Kidney tubule cell (primary cell): ENCODE data around the gene RPS6KB2.
A peak's percentile ranks its signal among the peaks of the same experiment; 100 is the strongest.
"Not testable (repeated sequence)": the region's sequence is repeated elsewhere in the genome, so short reads cannot be mapped to it uniquely, and the experiment has no call there.

Experiments
- DNase-seq: peaks from one replicate; pipeline ENCODE4 v3.0.0-alpha.2; 2018; ENCODE audit warnings: low spot score

RPS6KB2 gene

DNA sequence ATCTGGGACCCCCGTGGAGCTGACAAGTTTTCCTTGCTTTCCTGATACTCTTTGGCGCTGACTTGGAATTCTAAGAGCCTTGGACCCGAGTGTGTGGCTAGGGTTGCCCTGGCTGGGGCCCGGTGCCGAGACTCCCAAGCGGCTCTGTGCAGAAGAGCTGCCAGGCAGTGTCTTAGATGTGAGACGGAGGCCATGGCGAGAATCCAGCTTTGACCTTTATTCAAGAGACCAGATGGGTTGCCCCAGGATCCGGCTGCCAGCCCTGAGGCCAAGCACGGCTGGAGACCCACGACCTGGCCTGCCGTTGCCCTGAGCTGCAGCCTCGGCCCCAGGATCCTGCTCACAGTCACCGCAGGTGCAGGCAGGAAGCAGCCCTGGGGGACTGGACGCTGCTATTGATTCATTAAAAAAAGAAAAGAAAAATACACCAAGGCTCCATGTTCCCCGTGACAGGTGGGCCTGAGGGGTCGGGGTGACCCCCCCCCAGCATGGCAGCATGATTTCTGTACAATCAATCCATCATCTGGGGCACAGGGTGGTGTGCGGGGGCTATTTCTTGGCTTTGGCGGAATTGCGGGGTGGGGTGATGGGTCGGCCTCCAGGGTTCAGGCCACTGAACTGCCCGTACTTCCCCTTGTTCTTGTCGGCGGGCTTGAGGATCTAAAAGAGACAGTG, 30.2 kb upstream of the RPS6KB2 start:
- no peak for DNase-seq

DNA sequence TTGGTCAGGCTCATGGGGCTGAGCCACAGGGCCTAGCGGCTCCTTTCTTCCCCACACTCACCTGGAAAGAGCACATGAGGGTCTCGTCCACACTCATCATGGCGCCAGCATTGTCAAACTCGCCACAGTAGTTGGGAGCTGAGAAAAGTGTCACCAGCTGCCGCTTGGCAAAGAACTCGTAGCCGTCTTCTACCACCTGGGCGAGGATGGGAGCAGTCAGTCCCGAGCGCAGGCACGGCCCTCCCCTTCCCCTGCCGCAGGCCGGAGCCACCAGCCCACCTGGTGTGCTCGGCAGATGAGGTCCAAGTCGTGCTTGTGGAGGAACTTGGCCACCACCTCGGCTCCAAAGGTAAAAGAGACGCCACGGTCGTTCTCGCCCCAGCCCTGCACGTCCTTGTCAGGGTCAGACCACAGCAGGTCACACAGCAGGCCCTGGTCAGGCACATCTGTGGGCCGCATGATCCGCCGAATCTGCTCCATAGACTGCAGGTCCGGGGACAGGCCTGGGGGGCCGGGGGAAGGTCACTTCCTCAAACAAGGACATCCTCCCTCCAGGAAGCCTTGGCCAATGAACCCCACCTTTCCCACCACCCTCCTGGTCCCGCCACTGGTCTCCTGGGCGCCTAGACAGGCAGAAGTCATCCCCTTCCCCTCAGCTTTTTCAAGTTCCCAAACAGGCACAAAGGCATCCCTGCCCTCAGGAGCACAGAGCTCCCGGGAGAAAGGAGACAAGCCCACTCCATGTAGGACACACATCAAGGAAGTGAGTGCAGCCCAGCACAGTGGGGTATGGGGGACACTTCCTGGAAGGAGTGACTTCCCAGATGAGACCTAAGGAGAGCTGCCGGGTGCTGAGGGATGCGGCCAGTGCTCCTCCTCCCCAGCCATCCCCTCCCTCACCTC, 29.4 kb upstream of the RPS6KB2 start:
- no peak for DNase-seq

DNA sequence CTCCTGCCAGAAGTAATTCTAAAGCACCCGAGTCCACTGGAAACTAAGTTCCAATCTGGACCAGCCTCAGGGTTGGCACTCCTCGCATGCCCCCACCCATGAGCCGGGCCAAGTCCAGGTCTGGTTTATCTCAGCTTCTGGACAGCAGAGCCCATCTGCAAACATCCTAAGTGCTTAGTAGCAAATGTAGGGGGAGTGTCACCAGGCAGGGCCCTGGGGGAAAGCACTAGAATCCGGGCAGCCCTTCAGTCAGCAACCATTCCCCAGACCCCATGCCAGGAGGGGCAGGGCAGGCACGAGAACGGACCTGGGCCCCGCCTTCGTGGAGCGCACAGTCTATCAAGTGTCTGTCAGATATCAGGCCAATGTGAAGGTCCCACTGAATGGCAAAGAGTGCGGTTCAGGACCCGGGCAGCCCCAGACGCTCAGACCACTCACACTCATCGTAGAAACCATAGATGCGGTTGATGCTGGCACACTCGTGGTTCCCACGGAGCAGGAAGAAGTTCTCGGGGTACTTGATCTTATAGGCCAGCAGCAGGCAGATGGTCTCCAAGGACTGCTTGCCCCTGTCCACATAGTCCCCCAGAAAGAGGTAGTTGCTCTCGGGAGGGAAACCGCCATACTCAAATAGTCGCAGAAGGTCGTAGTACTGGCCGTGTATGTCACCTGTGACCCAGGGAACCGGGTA, 27.9 kb upstream of the RPS6KB2 start:
- no peak for DNase-seq

DNA sequence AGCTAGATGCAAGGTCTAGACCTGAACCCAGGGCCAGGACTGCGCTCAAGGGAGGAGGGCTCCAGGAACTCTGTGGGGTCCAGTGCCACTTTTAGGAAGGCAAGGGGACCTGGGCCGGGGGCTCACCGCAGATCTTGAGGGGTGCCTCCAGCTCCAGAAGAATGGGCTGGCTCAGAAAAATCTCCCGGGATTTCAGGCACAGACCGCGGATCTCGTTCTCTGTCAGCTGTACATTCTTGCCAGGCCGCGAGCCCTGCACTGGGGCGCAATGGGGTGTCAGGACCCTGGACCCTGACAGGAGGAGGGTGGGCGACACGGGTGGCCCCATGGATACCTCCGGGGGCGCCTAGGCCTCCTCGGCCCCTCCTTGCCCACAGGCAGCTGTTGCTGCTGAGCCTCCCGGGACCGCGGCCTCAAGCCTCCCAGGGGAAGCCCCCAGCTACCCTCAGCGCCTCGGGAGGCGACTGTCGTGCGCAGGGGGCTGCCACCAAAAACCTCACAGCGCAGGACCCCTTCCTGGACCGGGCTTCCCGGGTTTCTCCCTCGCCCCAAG, 27.3 kb upstream of the RPS6KB2 start:
- no peak for DNase-seq

DNA sequence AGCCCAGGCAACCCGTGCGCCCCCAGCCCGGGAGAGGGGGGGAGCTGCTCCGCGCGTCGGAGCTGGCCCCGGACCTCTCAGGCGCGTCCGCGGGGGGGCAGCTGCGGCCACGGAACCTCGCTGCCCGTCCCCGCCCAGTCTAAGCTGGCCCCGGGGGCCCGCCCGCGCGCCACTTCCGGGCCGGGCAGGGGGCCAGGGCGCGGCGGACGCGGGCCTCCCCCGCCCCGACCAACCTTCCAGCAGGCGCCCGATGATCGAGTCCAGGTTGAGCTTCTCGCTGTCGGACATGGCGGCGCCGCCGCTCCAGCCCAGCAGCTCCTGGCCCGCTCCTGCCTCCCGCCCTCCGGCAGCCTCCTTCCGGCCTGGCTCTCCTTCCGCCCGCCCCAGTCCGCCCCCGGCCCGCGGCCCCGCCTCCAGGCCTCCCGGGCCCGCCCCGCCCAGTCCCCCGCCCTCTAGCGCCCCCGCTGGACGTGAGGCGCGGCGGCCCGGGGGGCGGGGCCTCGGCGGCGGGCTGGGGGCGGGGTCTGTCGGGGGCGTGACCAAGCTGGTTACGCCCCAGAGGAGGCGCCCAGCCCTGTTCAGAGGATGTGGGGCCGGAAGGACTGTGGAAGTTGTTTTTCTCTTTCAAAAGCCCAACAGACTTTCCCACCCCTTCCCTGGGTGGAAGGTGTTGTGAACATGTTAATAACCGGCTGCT, 26.7 kb upstream of the RPS6KB2 start, which contains the start of gene PPP1CA:
PPP1CA (minus strand) TSS at position 364 of the 697 bp plus-strand sequence; CDS start at position 288, 76 bp downstream.
- peak; percentile 91 for DNase-seq

DNA sequence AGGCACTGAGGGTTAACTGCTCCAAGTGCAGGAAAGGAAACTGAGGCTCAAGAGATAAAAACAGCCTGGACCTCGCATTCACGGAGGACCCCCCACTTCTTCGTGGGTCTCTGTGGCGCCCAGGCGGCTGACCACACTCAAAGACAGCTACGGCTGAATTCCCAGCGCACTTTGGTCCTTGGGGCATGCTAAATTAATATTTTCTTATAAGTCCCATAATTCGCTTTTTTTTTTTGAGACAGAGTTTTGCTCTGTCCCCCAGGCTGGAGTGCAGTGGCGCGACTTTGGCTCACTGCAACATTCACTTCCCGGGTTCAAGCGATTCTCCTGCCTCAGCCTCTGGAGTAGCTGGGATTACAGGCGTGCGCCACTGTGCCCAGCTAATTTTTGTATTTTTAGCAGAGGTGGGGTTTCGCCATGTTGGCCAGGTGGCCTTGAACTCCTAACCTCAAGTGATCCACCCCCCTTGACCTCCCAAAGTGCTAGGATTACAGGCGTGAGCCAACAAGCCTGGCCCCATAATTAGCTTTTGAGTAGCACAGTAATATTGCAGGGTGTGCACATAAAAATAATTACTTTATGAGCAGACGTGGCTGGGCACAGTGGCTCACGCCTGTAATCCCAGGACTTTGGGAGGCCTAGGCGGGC, 26.0 kb upstream of the RPS6KB2 start:
- not testable (repeated sequence) for DNase-seq

DNA sequence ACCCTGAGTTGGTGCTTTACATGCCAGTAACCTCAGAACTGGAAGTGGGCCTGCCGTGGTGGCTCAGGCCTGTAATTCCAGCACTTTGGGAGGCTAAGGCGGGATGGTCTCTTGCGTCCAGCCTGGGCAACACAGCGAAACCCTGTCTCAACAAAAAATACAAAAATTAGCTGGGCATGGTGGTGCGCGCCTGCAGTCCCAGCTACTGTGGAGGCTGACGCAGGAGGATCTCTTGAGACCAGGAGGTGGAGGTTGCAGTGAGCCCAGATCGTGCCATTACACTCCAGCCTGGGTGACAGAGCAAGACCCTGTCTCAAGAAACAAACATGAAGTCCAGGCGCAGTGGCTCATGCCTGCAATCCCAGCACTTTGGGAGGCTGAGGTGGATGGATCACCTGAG, 25.2 kb upstream of the RPS6KB2 start:
- DNase-seq = not testable (repeated sequence)

DNA sequence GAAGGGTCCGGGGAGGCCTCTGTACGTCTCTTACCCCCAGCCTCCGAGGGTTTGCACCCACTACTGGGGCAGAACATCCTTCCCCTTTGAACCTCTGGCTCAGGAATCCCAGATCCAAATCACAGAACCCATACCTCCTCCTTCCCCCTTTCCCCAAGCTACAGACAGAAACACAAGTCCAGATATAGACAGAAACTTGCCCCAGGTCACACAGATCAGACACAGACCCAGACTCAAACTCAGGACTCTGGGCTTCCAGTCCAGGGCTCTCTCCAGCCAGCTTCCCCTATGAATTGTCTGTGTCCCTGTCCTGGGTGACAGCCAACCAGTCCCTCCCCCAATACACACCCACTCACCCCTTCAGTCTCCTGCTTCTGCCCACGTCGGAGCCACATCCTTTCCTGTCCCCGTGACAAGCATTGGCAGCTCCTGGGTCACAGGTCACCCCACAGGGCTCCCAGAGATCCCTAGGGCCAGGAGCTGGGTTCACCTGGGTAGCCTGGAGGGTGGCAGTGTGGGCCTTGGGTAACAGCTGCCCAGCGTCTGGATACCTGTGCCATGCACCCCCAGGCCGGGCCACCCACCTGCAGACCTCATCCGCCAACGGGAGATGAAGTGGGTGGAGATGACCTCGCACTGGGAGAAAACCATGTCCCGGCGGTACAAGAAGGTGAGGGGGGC, 23.6 kb upstream of the RPS6KB2 start:
- no peak for DNase-seq

DNA sequence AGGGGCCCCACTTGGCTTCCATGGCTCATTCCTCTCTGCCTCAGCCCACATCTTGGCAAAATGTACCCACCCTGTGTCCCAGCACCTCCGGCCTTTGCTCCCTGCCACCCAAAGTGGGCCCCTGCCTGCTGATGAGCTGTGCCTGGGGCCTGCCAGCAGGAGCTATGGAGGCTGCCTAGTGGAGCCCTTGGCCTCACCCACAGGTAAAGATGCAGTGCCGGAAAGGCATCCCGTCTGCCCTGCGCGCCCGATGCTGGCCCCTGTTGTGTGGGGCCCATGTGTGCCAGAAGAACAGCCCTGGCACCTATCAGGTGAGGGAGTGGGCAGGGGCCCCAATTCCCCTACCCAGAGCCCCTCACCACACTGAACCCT, 23.1 kb upstream of the RPS6KB2 start:
- DNase-seq = no peak

DNA sequence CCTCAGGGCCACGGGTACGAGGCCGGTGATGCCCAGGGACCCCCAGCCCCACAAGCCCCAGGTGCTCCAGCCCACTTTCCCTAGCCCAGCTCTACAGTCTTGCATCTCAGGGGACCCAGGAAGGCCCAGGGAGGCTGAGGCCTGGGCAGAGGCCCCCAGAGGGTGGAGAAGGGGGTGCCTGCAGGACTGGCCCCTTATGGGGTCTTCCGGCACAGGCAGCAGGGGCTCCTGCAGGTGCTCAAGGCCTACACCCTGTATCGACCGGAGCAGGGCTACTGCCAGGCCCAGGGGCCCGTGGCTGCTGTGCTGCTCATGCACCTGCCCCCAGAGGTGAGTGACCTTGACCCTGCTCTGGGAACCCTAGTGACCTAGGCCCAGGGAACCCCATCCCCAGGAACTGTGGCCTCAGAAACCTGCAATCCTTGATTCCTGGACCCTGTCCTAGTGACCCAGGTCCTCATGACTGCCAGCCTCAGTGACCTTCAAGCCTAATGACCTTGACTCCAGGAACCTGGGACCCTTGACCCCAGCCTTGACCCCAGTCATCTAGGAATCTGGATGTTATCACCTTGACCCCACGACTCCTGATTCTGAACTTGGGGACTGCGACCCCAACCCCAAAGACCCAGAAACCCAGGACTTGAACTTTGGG, 22.5 kb upstream of the RPS6KB2 start:
- no peak for DNase-seq

DNA sequence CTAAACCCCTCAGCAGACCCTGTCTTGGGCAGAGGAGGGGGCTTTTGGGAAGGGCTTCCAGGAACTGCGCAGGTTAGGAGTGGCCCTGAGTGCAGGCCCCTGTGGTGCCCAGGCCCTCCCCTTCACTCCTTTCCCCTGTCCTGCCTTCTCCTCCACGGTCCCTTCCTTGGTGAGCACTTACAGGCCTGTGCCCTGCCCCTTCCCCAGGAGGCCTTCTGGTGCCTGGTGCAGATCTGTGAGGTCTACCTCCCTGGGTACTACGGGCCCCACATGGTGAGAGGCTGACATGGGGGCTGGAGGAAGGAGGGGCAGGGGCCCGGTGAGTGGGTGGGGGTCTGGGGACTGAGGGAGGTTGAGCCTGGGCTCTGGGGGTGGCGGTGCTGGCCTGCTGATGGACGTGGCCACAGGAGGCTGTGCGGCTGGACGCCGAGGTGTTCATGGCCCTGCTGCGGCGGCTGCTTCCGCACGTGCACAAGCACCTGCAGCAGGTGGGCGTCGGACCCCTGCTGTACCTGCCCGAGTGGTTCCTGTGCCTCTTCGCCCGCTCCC, 21.8 kb upstream of the RPS6KB2 start:
- no peak for DNase-seq

DNA sequence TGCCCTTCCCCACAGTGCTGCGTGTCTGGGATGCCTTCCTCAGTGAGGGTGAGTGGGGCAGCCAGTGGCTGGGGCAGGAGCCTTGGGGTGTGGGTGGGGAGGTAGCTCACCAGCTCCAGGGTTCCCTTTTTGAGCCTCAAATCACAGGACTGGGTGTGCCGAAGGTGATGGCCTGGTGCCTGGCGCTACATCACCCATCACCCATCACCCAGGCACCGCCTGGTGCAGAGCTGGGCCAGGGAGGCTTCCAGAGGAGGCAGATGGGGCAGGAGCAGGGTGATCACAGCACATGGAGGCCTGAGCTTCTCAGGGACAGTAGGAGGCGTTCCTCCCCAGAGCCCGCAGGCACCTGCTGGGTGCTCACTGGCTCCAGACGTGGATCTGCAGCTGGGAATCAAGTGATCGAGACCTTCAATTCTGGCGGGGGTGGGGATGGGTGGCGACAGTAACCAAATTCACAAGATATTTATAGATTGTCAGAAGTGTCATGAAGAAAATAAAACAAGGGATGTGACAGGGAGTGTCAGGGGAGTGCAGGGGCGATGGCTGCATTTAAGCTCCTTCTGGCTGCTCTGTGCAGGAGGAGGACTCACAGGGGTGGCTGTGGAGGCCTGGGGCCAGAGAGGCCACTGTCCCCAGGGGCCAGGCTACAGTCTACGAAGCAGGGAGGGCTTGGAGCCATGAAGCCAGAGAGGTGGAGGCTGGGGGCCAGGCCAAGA, 21.2 kb upstream of the RPS6KB2 start:
- no peak for DNase-seq

DNA sequence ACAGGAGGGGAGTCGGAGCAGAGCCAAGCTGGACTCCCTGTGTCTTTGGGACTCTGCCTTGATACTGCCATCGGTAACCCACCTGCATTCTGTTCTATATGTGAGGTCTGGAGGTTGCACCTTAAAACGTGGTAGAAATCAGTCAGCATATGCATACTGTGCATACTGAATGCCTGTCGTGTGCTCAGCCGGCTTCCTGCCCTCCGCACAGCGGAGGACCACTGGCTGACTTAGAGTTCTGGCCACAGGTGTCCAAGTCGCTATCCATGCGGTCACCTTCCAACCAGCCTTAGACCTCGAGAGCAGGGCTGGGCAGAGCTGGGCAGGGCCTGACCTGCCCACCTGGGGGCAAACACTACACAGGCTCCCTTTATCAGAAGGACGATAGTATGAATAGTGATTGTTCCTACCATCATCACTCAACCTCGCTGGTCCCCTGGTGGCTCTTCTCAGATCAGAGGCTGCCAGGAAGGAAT, 20.6 kb upstream of the RPS6KB2 start:
- no peak for DNase-seq

DNA sequence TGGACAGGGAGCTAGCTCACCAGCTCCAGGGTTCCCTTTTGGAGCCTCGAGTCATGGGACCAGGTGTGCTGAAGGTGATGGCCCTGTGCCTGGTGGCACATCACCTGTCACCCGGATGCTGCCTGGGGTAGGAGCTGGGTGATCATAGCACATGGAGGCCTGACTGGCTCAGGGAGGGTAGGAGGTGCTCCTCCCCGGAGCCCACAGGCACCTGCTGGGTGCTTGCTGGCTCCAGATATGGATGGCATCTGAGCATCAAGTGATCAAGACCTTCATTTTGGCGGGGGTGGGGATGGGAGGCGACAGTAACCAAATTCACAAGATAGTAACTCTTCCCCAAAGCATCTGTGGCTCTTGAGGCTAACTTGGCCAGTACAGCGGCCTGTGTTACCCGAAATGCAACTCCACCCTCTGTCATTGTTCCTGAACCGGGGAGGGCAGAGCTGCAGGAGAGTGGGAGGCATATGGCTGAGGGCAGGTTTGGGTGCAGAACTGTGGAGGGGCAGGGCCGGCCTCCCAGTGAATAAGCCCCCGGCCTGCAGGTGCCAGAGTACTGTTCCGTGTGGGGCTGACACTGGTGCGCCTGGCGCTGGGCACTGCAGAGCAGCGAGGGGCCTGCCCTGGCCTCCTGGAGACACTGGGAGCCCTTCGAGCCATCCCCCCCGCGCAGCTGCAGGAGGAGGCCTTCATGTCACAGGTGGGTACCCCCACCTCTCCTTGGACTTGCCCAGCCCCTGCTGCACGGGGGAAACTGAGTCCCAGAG, 19.7 kb upstream of the RPS6KB2 start:
- no peak for DNase-seq

DNA sequence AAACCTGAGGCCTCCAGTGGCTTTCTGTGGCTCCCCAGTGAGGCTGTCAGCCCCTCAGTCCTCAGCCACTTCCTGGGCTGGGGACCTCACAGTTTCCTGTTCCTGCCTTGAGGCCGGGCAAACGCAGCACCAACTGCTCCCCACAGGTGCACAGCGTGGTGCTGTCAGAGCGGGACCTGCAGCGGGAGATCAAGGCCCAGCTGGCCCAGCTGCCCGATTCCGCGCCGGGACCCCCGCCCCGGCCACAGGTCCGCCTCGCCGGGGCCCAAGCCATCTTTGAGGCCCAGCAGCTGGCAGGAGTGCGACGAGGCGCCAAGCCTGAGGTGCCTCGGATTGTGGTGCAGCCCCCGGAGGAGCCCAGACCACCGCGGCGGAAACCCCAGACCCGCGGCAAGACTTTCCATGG, 19.0 kb upstream of the RPS6KB2 start:
- no peak for DNase-seq

DNA sequence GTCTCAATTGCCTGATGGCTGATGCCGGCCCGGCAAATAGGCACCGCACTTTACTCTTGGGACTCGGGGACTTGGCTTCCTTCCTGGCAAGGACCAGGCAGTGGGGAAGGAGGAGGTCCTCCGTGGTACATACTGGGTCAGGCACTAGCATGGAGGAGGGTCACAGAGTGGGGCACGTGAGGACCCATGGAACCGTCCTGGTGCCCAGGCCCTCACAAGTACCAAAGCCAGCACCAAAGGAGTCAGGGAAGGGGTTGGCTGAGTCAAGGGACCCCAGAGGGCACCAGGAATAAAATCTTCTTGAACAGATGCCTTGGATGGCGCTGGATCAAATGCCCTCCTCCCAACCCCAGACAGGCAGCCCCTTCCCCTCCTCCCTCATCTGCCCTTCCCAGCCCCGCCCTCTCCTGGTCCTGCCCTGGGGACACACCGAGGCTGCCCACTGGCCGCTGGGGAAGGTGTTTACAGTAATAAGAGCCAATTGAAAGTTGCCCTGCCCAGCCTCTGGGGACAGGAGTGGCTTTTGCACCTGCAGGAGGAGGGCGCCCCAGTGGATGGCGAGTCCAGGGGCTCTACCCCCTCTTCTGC, 18.4 kb upstream of the RPS6KB2 start:
- DNase-seq = no peak

DNA sequence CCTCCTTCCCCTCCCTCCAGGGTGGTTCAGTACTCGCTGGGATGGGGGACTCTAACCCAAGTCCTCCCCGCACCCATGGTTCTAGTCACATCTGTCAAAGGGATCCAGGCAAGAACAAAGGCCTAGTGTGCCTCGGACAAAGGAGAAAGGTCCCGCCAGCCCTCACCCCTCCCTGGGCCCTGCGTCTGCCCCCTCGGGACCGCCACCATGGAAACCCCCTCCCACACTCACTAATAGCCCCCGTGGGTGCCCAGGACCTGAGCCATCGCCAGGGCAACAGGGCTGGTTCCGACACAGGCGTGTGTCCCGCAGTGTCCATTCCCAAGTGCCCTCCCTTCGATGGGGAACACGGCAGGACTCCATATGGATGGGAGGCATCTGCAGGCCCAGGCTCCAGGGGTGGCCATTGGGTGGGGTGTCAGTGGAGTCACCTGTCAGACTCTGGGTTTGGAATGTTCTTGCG, 17.9 kb upstream of the RPS6KB2 start:
- DNase-seq = no peak
